MCF 10A (cell line): ENCODE data around the gene ADNP2. TPM values are rescaled to one million over a fixed set of nuclear protein-coding genes. Genes with fewer than 3 reads are reported as not detected.

ENCODE experiments used
- BruUV-seq: library from RNA; stranded (reverse); fragments of 400-500 nt; replicated peaks from 2 replicates; lab custom pipeline; 2021; lab: Mats Ljungman, UMichigan
- CTCF ChIA-PET: fragments of 300-600 bp; sonication (Branson Sonifier 250); formaldehyde crosslinking; extraction: SDS; loops from one replicate; lab custom pipeline; 2021; ENCODE audit warnings: antibody characterized with exemption, inconsistent platforms; lab: Yijun Ruan, JAX
- POLR2A ChIA-PET: fragments of 300-600, 350-650 bp; sonication (Branson Sonifier 250); formaldehyde crosslinking; extraction: SDS; loops from one replicate; lab custom pipeline; 2020; ENCODE audit warnings: antibody characterized with exemption, inconsistent platforms; lab: Yijun Ruan, JAX
- DNase-seq: peaks from one replicate; pipeline ENCODE4 v3.0.0-alpha.2; 2018; ENCODE audit not compliant: unreplicated experiment
- H3K27ac Mint-ChIP-seq: one replicate; pipeline ENCODE4 v1.8.0; 2022; ENCODE audit warnings: mild to moderate bottlenecking, low read depth, mixed read lengths; ENCODE audit not compliant: unreplicated experiment
- H3K27me3 Mint-ChIP-seq: one replicate; pipeline ENCODE4 v1.8.0; 2022; ENCODE audit warnings: mixed read lengths; ENCODE audit not compliant: insufficient read depth, unreplicated experiment
- H3K36me3 Mint-ChIP-seq: one replicate; pipeline ENCODE4 v1.8.0; 2022; ENCODE audit warnings: mild to moderate bottlenecking, moderate library complexity, mixed read lengths; ENCODE audit not compliant: insufficient read depth, unreplicated experiment
- H3K4me1 Mint-ChIP-seq: one replicate; pipeline ENCODE4 v1.8.0; 2022; ENCODE audit warnings: mixed read lengths; ENCODE audit not compliant: insufficient read depth, unreplicated experiment
- H3K4me3 Mint-ChIP-seq: one replicate; pipeline ENCODE4 v1.8.0; 2022; ENCODE audit warnings: mild to moderate bottlenecking, moderate library complexity, mixed read lengths; ENCODE audit not compliant: unreplicated experiment
- H3K9me3 Mint-ChIP-seq: one replicate; pipeline ENCODE4 v1.8.0; 2022; ENCODE audit warnings: mixed read lengths; ENCODE audit not compliant: unreplicated experiment
- CTCF ChIP-seq: fragments of 200-600 bp; IDR thresholded peaks from one replicate; pipeline ENCODE4 v1.8.0; 2022; ENCODE audit warnings: antibody characterized with exemption, mild to moderate bottlenecking; ENCODE audit not compliant: unreplicated experiment
- intact Hi-C: fragments of 100-400 bp; cut with micrococcal nuclease; formaldehyde crosslinking; loops from 2 replicates; pipeline ENCODE4 v1.14.1; 2022
- total RNA-seq: library from RNA; stranded (reverse); gene quantifications from 2 replicates; pipeline ENCODE4 v1.2.3, GENCODE V29; 2022

The ADNP2 gene
- total RNA-seq, 1 experiment from 2014 or later, result 19.6 TPM

GRCh38 chr18:80074183-80074582 is 34.9 kb upstream of the ADNP2 start:
- Mint-ChIP-seq H3K4me1 (no peaks in the 10 kb centered on the region), H3K36me3 (peaks cover 11% of the 10 kb centered on the region), H3K4me3 (no peak overlapping the region), H3K27ac (no peak overlapping the region), H3K27me3 (no peaks in the 10 kb centered on the region), H3K9me3 (no peaks in the 10 kb centered on the region)
- intact Hi-C loops, result no loop called here
- DNase-seq, result no peak
- ChIA-PET POLR2A (no interaction called here), CTCF (no interaction called here)
- TF ChIP-seq CTCF, result no peak
- BruUV-seq, result no TSS peak

- BruUV-seq, result no TSS peak
- intact Hi-C loops, result no loop called here
- DNase-seq, result no peak
- Mint-ChIP-seq H3K9me3 (no peaks in the 10 kb centered on the region), H3K27me3 (peaks cover 4% of the 10 kb centered on the region), H3K4me1 (no peaks in the 10 kb centered on the region), H3K36me3 (peaks cover 10% of the 10 kb centered on the region), H3K27ac (no peak overlapping the region), H3K4me3 (no peak overlapping the region)
- ChIA-PET CTCF (no interaction called here), POLR2A (no interaction called here)
- no peak for TF ChIP-seq CTCF
These were observed 34.4 kb upstream of the ADNP2 start for GRCh38 chr18:80074697-80075096.

- Mint-ChIP-seq H3K36me3 (peaks cover 12% of the 10 kb centered on the region), H3K27me3 (peaks cover 12% of the 10 kb centered on the region), H3K27ac (no peak overlapping the region), H3K9me3 (no peaks in the 10 kb centered on the region), H3K4me3 (no peak overlapping the region), H3K4me1 (no peaks in the 10 kb centered on the region)
- DNase-seq, result no peak
- intact Hi-C loops, result no loop called here
- POLR2A ChIA-PET, result no interaction called here
- CTCF ChIA-PET, result no interaction called here
- TF ChIP-seq CTCF, result no peak
- BruUV-seq, result no TSS peak
These were observed 33.1 kb upstream of the ADNP2 start for GRCh38 chr18:80075940-80076339.

GRCh38 chr18:80076379-80076778 is 32.7 kb upstream of the ADNP2 start:
- intact Hi-C loops, result no loop called here
- POLR2A ChIA-PET, result no interaction called here
- H3K4me1 Mint-ChIP-seq, result no peaks in the 10 kb centered on the region

More at GRCh38 chr18:80076379-80076778, 32.7 kb upstream of the ADNP2 start:
- peaks cover 12% of the 10 kb centered on the region for H3K27me3 Mint-ChIP-seq
- CTCF ChIA-PET, result no interaction called here
- TF ChIP-seq CTCF, result no peak
- DNase-seq, result no peak
- H3K36me3 Mint-ChIP-seq, result peaks cover 12% of the 10 kb centered on the region
- H3K27ac Mint-ChIP-seq, result no peak overlapping the region
- no peaks in the 10 kb centered on the region for H3K9me3 Mint-ChIP-seq
- no TSS peak for BruUV-seq
- no peak overlapping the region for H3K4me3 Mint-ChIP-seq
